ENCODE results near the gene GRAMD1B. TPM values are rescaled to one million over a fixed set of nuclear protein-coding genes. Genes with fewer than 3 reads are reported as not detected.

The GRAMD1B gene
- total and polyA plus RNA-seq, 2 donors from 2014 or later = 4.4 to 18.2 TPM

DNA sequence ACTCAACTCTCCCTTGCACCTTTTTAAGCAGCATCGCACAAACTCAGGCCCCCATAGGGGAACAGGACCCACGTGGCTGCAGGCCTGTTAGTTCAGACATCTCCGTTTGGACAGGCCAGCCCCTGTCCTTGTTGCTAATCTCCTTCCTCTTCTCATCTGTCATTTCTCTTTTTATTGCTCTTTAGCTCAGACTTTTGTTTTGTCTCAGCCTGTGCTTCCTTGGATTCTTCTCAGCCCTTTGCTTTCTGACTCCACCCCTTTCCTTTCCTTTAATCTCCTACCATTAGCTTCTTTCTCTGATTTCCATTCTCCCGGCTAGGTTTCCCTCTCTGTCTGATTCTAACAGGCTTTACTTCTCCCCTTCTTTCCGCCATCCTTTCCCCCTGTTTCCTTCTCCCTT is 155.6 kb downstream of the GRAMD1B start:
- FAIRE-seq (no peak), DNase-seq (peak in 2 of 5 donors; percentile 17 to 34)
- H3K4me3 ChIP-seq (ENCODE audit: low read length in 3 of 3) = no peak overlapping the region
- intact Hi-C loops (cut with DNase I) = no loop called here
- H3K36me3 ChIP-seq (ENCODE audit: control insufficient read depth in 2 of 3, insufficient read depth in 3 of 3, low read length in 3 of 3) = no peaks in the 10 kb centered on the region
- TF ChIP-seq, protein P1, sequence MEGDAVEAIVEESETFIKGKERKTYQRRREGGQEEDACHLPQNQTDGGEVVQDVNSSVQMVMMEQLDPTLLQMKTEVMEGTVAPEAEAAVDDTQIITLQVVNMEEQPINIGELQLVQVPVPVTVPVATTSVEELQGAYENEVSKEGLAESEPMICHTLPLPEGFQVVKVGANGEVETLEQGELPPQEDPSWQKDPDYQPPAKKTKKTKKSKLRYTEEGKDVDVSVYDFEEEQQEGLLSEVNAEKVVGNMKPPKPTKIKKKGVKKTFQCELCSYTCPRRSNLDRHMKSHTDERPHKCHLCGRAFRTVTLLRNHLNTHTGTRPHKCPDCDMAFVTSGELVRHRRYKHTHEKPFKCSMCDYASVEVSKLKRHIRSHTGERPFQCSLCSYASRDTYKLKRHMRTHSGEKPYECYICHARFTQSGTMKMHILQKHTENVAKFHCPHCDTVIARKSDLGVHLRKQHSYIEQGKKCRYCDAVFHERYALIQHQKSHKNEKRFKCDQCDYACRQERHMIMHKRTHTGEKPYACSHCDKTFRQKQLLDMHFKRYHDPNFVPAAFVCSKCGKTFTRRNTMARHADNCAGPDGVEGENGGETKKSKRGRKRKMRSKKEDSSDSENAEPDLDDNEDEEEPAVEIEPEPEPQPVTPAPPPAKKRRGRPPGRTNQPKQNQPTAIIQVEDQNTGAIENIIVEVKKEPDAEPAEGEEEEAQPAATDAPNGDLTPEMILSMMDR (IDR thresholded peaks at IDR 0.05; ENCODE audit: borderline replicate concordance, extremely low read depth, insufficient read depth) = no peak
- no peak overlapping the region for H3K9ac ChIP-seq (ENCODE audit: low read length in 3 of 3)
- no peak overlapping the region for H3K27ac ChIP-seq (ENCODE audit: low read depth in 2 of 2, low read length in 2 of 2)
- H3K4me1 ChIP-seq (ENCODE audit: control insufficient read depth in 2 of 3, insufficient read depth in 2 of 3, low read depth in 1 of 3, low read length in 3 of 3) = peaks cover 0 to 4% (median 0%) of the 10 kb centered on the region in 3 donors
- no peaks in the 10 kb centered on the region for H3K27me3 ChIP-seq (ENCODE audit: control insufficient read depth, insufficient read depth, low read length)
- H3K9me3 ChIP-seq (ENCODE audit: control insufficient read depth in 2 of 3, insufficient read depth in 1 of 3, low read length in 3 of 3) = no peaks in the 10 kb centered on the region

DNA sequence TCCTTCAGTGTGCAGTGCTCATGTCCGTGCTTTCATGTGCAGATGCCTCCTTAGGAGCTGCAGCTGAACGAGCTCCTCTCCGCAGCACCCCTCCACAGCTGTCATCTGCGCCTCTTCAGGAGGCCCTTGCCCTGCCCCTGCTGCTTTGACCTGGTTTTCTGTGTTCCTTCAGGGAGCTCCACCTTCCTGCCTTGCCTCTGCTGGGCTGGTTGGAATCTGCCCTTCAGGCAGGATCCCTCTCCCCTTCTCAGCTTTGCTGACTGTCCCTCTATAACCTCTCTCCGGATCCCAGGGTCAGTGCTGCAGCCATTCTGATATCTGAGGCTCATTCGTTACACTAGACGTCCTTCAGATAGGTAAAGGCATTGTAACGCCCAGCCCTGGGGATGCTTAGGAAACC is 156.5 kb downstream of the GRAMD1B start:
- FAIRE-seq (no peak), DNase-seq (no peak)
- Histone ChIP-seq H3K9me3 (ENCODE audit: control insufficient read depth in 2 of 3, insufficient read depth in 1 of 3, low read length in 3 of 3) (no peaks in the 10 kb centered on the region), H3K27me3 (ENCODE audit: control insufficient read depth, insufficient read depth, low read length) (no peaks in the 10 kb centered on the region), H3K27ac (ENCODE audit: low read depth in 2 of 2, low read length in 2 of 2) (no peak overlapping the region), H3K4me3 (ENCODE audit: low read length in 3 of 3) (no peak overlapping the region), H3K9ac (ENCODE audit: low read length in 3 of 3) (no peak overlapping the region), H3K4me1 (ENCODE audit: control insufficient read depth in 2 of 3, insufficient read depth in 2 of 3, low read depth in 1 of 3, low read length in 3 of 3) (peaks cover 0 to 4% (median 0%) of the 10 kb centered on the region in 3 donors), H3K36me3 (ENCODE audit: control insufficient read depth in 2 of 3, insufficient read depth in 3 of 3, low read length in 3 of 3) (no peaks in the 10 kb centered on the region)
- intact Hi-C loops (cut with DNase I) = no loop called here
- TF ChIP-seq, protein P1 (IDR thresholded peaks at IDR 0.05; ENCODE audit: borderline replicate concordance, extremely low read depth, insufficient read depth) = no peak

DNA sequence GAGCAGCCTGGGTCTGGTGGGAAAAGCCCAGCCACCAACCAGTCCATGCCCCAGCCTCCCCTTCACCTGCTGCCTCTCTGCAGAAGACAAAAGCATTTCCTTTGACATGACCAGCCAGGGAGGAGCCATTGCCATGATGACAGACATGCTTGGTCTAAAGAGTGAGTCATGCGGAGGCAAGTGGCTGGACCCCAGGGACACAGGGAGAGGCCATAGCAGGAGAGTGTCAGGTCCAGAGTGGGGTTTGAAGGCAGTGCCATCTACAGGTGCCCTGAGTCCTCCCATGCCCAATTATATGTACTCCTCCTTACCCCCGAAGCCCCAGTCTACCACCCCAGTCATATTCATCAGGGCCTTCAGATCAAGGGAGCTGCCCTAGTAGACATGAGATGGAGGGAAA is 157.0 kb downstream of the GRAMD1B start:
- Histone ChIP-seq H3K9me3 (ENCODE audit: control insufficient read depth in 2 of 3, insufficient read depth in 1 of 3, low read length in 3 of 3) (no peaks in the 10 kb centered on the region), H3K36me3 (ENCODE audit: control insufficient read depth in 2 of 3, insufficient read depth in 3 of 3, low read length in 3 of 3) (no peaks in the 10 kb centered on the region), H3K27ac (ENCODE audit: low read depth in 2 of 2, low read length in 2 of 2) (no peak overlapping the region), H3K9ac (ENCODE audit: low read length in 3 of 3) (no peak overlapping the region), H3K4me1 (ENCODE audit: control insufficient read depth in 2 of 3, insufficient read depth in 2 of 3, low read depth in 1 of 3, low read length in 3 of 3) (peaks cover 0 to 4% (median 0%) of the 10 kb centered on the region in 3 donors), H3K4me3 (ENCODE audit: low read length in 3 of 3) (no peak overlapping the region), H3K27me3 (ENCODE audit: control insufficient read depth, insufficient read depth, low read length) (no peaks in the 10 kb centered on the region)
- DNase-seq (no peak), FAIRE-seq (no peak)
- TF ChIP-seq, protein P1 (IDR thresholded peaks at IDR 0.05; ENCODE audit: borderline replicate concordance, extremely low read depth, insufficient read depth) = no peak
- intact Hi-C loops (cut with DNase I) = no loop called here

DNA sequence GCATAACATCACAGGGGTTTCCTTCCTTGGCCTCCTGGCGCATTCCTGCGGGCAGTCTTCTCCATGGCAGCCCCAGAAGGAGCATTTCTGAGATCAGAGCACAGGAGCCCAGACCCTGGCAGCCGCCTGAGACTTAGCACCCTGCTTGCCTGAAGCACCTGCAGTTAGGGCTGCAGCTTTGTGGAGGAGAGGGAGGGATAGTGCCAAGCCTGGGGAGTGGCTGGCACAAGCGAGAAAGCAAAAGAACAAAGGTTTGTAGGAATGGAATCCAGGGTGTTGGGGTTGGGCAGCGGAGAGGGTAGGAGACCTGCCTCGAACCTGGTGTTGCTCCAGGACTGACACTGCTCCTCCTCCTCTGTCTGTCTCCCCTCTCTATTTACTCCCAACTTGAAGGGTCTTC is 157.5 kb downstream of the GRAMD1B start:
- DNase-seq (no peak), FAIRE-seq (no peak)
- no peaks in the 10 kb centered on the region for H3K36me3 ChIP-seq (ENCODE audit: control insufficient read depth in 2 of 3, insufficient read depth in 3 of 3, low read length in 3 of 3)
- no peak overlapping the region for H3K27ac ChIP-seq (ENCODE audit: low read depth in 2 of 2, low read length in 2 of 2)
- peaks cover 0 to 4% (median 0%) of the 10 kb centered on the region in 3 donors for H3K4me1 ChIP-seq (ENCODE audit: control insufficient read depth in 2 of 3, insufficient read depth in 2 of 3, low read depth in 1 of 3, low read length in 3 of 3)
- no peaks in the 10 kb centered on the region for H3K27me3 ChIP-seq (ENCODE audit: control insufficient read depth, insufficient read depth, low read length)
- intact Hi-C loops (cut with DNase I) = no loop called here
- TF ChIP-seq, protein P1 (IDR thresholded peaks at IDR 0.05; ENCODE audit: borderline replicate concordance, extremely low read depth, insufficient read depth) = no peak
- H3K9me3 ChIP-seq (ENCODE audit: control insufficient read depth in 2 of 3, insufficient read depth in 1 of 3, low read length in 3 of 3) = no peaks in the 10 kb centered on the region
- no peak overlapping the region for H3K9ac ChIP-seq (ENCODE audit: low read length in 3 of 3)
- H3K4me3 ChIP-seq (ENCODE audit: low read length in 3 of 3) = no peak overlapping the region

Measured in kidney (tissue), 14 donors.